Activated CD4-positive, alpha-beta memory T cell treated with anti-CD3 and anti-CD28 coated beads for 36 hours (primary cell): ENCODE data around the gene CAMKMT. TPM values are rescaled to one million over a fixed set of nuclear protein-coding genes. Genes with fewer than 3 reads are reported as not detected.

ENCODE experiments used
- CTCF ChIA-PET: fragments of 350-600 bp; sonication (Branson Sonifier 250); formaldehyde crosslinking; loops from one replicate; lab custom pipeline; 2021; ENCODE audit warnings: antibody characterized with exemption, inconsistent platforms; lab: Charles Lee
- POLR2A ChIA-PET: fragments of 350-600 bp; sonication (Branson Sonifier 250); formaldehyde crosslinking; loops from one replicate; lab custom pipeline; 2021; ENCODE audit warnings: antibody characterized with exemption; lab: Charles Lee
- DNase-seq: peaks from one replicate; pipeline ENCODE4 v3.0.0-alpha.2; 2020
- H3K27ac Mint-ChIP-seq: one replicate; pipeline ENCODE4 v1.8.0; 2021; ENCODE audit warnings: mixed read lengths
- H3K27me3 Mint-ChIP-seq: one replicate; pipeline ENCODE4 v1.8.0; 2021; ENCODE audit warnings: mixed read lengths
- H3K36me3 Mint-ChIP-seq: one replicate; pipeline ENCODE4 v1.8.0; 2021; ENCODE audit warnings: mixed read lengths
- H3K4me1 Mint-ChIP-seq: one replicate; pipeline ENCODE4 v1.8.0; 2021; ENCODE audit warnings: low read depth, mixed read lengths
- H3K4me3 Mint-ChIP-seq: one replicate; pipeline ENCODE4 v1.8.0; 2021; ENCODE audit warnings: mild to moderate bottlenecking, mixed read lengths
- H3K9me3 Mint-ChIP-seq: one replicate; pipeline ENCODE4 v1.8.0; 2021; ENCODE audit warnings: mixed read lengths
- intact Hi-C: fragments of 100-400 bp; cut with micrococcal nuclease; formaldehyde crosslinking; loops from one replicate; pipeline ENCODE4 v1.15.1; 2023
- total RNA-seq, 2 experiments: library from RNA; stranded (reverse); gene quantifications; one replicate each; pipeline ENCODE4 v1.2.3, GENCODE V29; 2021

The CAMKMT gene
- total RNA-seq, 2 experiments from 2014 or later = 9.3 to 11.3 TPM

GRCh38 chr2:44671916-44672315 lies 310.2 kb downstream of the CAMKMT start:
- no peak for DNase-seq
- Mint-ChIP-seq H3K36me3 (no peaks in the 10 kb centered on the region), H3K27ac (no peak overlapping the region), H3K4me3 (no peak overlapping the region), H3K27me3 (no peaks in the 10 kb centered on the region), H3K9me3 (no peaks in the 10 kb centered on the region), H3K4me1 (peaks cover 7% of the 10 kb centered on the region)
- ChIA-PET CTCF (no interaction called here), POLR2A (no interaction called here)
- intact Hi-C loops = no loop called here

- Mint-ChIP-seq H3K4me3 (no peak overlapping the region), H3K9me3 (no peaks in the 10 kb centered on the region), H3K27ac (no peak overlapping the region), H3K36me3 (no peaks in the 10 kb centered on the region), H3K27me3 (no peaks in the 10 kb centered on the region), H3K4me1 (peaks cover 7% of the 10 kb centered on the region)
- ChIA-PET POLR2A (no interaction called here), CTCF (interaction anchor here (0.7 kb wide), 1 partner anchor 50 kb away, joined by 3 read pairs; no protein-coding TSS in a partner anchor)
- DNase-seq = no peak
- intact Hi-C loops = no loop called here
These were observed 310.7 kb downstream of the CAMKMT start for GRCh38 chr2:44672431-44672830.

- ChIA-PET POLR2A (no interaction called here), CTCF (no interaction called here)
- no peaks in the 10 kb centered on the region for H3K9me3 Mint-ChIP-seq
- H3K4me3 Mint-ChIP-seq = no peak overlapping the region
- no peaks in the 10 kb centered on the region for H3K27me3 Mint-ChIP-seq
- no peak for DNase-seq
- no peaks in the 10 kb centered on the region for H3K36me3 Mint-ChIP-seq
- H3K4me1 Mint-ChIP-seq = peaks cover 7% of the 10 kb centered on the region
- H3K27ac Mint-ChIP-seq = no peak overlapping the region
- intact Hi-C loops = no loop called here
These were observed 312.9 kb downstream of the CAMKMT start for GRCh38 chr2:44674473-44675284.

GRCh38 chr2:44676379-44676778 lies 314.6 kb downstream of the CAMKMT start:
- CTCF ChIA-PET = no interaction called here
- Mint-ChIP-seq H3K36me3 (no peaks in the 10 kb centered on the region), H3K4me3 (no peak overlapping the region), H3K4me1 (peaks cover 7% of the 10 kb centered on the region), H3K9me3 (no peaks in the 10 kb centered on the region), H3K27me3 (no peaks in the 10 kb centered on the region), H3K27ac (no peak overlapping the region)
- intact Hi-C loops = no loop called here
- no peak for DNase-seq
- POLR2A ChIA-PET = no interaction called here

- CTCF ChIA-PET = no interaction called here
- no peaks in the 10 kb centered on the region for H3K9me3 Mint-ChIP-seq
These were observed 317.8 kb downstream of the CAMKMT start for GRCh38 chr2:44679584-44679983.

GRCh38 chr2:44679990-44680389 lies 318.2 kb downstream of the CAMKMT start:
- CTCF ChIA-PET = no interaction called here
- DNase-seq = no peak
- intact Hi-C loops = no loop called here
- Mint-ChIP-seq H3K27ac (no peak overlapping the region), H3K36me3 (no peaks in the 10 kb centered on the region), H3K4me1 (no peaks in the 10 kb centered on the region), H3K4me3 (no peak overlapping the region), H3K27me3 (no peaks in the 10 kb centered on the region), H3K9me3 (no peaks in the 10 kb centered on the region)
- POLR2A ChIA-PET = no interaction called here

More at GRCh38 chr2:44679584-44679983, 317.8 kb downstream of the CAMKMT start:
- no peaks in the 10 kb centered on the region for H3K27me3 Mint-ChIP-seq
- H3K4me3 Mint-ChIP-seq = no peak overlapping the region
- POLR2A ChIA-PET = no interaction called here
- intact Hi-C loops = no loop called here
- H3K36me3 Mint-ChIP-seq = no peaks in the 10 kb centered on the region
- no peak for DNase-seq
- no peak overlapping the region for H3K27ac Mint-ChIP-seq
- no peaks in the 10 kb centered on the region for H3K4me1 Mint-ChIP-seq

GRCh38 chr2:44680424-44680971 lies 318.8 kb downstream of the CAMKMT start:
- Mint-ChIP-seq H3K36me3 (no peaks in the 10 kb centered on the region), H3K27me3 (no peaks in the 10 kb centered on the region), H3K27ac (no peak overlapping the region), H3K9me3 (no peaks in the 10 kb centered on the region), H3K4me1 (no peaks in the 10 kb centered on the region), H3K4me3 (no peak overlapping the region)
- no peak for DNase-seq
- POLR2A ChIA-PET = no interaction called here
- CTCF ChIA-PET = no interaction called here
- intact Hi-C loops = no loop called here

- intact Hi-C loops = no loop called here
- ChIA-PET POLR2A (no interaction called here), CTCF (no interaction called here)
- Mint-ChIP-seq H3K36me3 (no peaks in the 10 kb centered on the region), H3K9me3 (no peaks in the 10 kb centered on the region), H3K4me3 (no peak overlapping the region), H3K27ac (no peak overlapping the region), H3K4me1 (no peaks in the 10 kb centered on the region), H3K27me3 (no peaks in the 10 kb centered on the region)
- DNase-seq = no peak
These were observed 319.3 kb downstream of the CAMKMT start for GRCh38 chr2:44680983-44681531.

GRCh38 chr2:44682459-44682858 lies 320.7 kb downstream of the CAMKMT start:
- intact Hi-C loops = no loop called here
- CTCF ChIA-PET = no interaction called here
- H3K27me3 Mint-ChIP-seq = no peaks in the 10 kb centered on the region
- no peaks in the 10 kb centered on the region for H3K36me3 Mint-ChIP-seq
- no peak overlapping the region for H3K27ac Mint-ChIP-seq
- POLR2A ChIA-PET = no interaction called here
- H3K9me3 Mint-ChIP-seq = no peaks in the 10 kb centered on the region
- no peak overlapping the region for H3K4me3 Mint-ChIP-seq
- no peak for DNase-seq
- H3K4me1 Mint-ChIP-seq = no peaks in the 10 kb centered on the region

- CTCF ChIA-PET = no interaction called here
- no peaks in the 10 kb centered on the region for H3K9me3 Mint-ChIP-seq
- POLR2A ChIA-PET = no interaction called here
- no peaks in the 10 kb centered on the region for H3K36me3 Mint-ChIP-seq
- H3K27ac Mint-ChIP-seq = no peak overlapping the region
- no peaks in the 10 kb centered on the region for H3K4me1 Mint-ChIP-seq
- H3K27me3 Mint-ChIP-seq = no peaks in the 10 kb centered on the region
- intact Hi-C loops = no loop called here
- H3K4me3 Mint-ChIP-seq = no peak overlapping the region
- DNase-seq = no peak
These were observed 322.8 kb downstream of the CAMKMT start for GRCh38 chr2:44684559-44684958.

GRCh38 chr2:44686561-44686960 lies 324.8 kb downstream of the CAMKMT start:
- intact Hi-C loops = no loop called here

GRCh38 chr2:44687686-44688455 lies 326.1 kb downstream of the CAMKMT start:
- no peaks in the 10 kb centered on the region for H3K9me3 Mint-ChIP-seq
- H3K4me1 Mint-ChIP-seq = no peaks in the 10 kb centered on the region
- no peak overlapping the region for H3K4me3 Mint-ChIP-seq
- intact Hi-C loops = no loop called here
- no peak overlapping the region for H3K27ac Mint-ChIP-seq
- DNase-seq = no peak
- CTCF ChIA-PET = no interaction called here
- POLR2A ChIA-PET = no interaction called here
- H3K27me3 Mint-ChIP-seq = no peaks in the 10 kb centered on the region
- H3K36me3 Mint-ChIP-seq = no peaks in the 10 kb centered on the region

More at GRCh38 chr2:44686561-44686960, 324.8 kb downstream of the CAMKMT start:
- POLR2A ChIA-PET = no interaction called here
- DNase-seq = no peak
- H3K36me3 Mint-ChIP-seq = no peaks in the 10 kb centered on the region
- no peak overlapping the region for H3K4me3 Mint-ChIP-seq
- H3K4me1 Mint-ChIP-seq = no peaks in the 10 kb centered on the region
- no peaks in the 10 kb centered on the region for H3K27me3 Mint-ChIP-seq
- no peak overlapping the region for H3K27ac Mint-ChIP-seq
- no peaks in the 10 kb centered on the region for H3K9me3 Mint-ChIP-seq
- CTCF ChIA-PET = no interaction called here
